Retinal pigment epithelial cell (primary cell): Measurements from ENCODE around the gene SCYGR6.

Experiments
- DNase-seq: peaks from one replicate; pipeline ENCODE4 v3.0.0-alpha.2; 2010; ENCODE audit warnings: low read depth
- H3K4me3 ChIP-seq: 2 replicates; pipeline ENCODE4 v1.5.1; 2011; ENCODE audit warnings: mild to moderate bottlenecking, low read length, control low read depth, moderate library complexity
- TF ChIP-seq, protein P1 (sequence below): conservative IDR thresholded peaks from 2 replicates; pipeline ENCODE4 v1.5.1; 2011; ENCODE audit warnings: low read depth, low read length, control low read depth, inconsistent platforms

SCYGR6 gene

DNA sequence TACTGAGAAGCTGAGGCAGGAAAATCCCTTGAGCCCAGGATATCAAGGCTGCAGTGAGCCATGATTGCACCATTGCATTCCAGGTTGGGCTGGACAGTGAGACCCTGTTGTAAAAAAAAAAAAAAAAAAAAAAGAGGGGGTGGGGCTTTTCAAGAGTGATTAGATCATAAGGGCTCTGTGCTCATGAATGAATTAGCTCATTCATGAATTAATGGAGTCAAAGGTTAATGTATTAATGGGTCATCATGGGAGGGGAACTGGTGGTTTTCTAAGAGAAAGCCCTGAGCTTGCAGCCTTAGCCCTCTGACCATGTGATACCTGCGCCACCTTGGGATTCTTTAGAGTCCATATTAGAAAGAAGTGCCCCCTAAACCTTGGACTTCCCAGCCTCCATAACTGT, 11.3 kb downstream of the SCYGR6 start:
- H3K4me3 ChIP-seq, result no peak overlapping the region
- no peak for DNase-seq
- TF ChIP-seq, protein P1, sequence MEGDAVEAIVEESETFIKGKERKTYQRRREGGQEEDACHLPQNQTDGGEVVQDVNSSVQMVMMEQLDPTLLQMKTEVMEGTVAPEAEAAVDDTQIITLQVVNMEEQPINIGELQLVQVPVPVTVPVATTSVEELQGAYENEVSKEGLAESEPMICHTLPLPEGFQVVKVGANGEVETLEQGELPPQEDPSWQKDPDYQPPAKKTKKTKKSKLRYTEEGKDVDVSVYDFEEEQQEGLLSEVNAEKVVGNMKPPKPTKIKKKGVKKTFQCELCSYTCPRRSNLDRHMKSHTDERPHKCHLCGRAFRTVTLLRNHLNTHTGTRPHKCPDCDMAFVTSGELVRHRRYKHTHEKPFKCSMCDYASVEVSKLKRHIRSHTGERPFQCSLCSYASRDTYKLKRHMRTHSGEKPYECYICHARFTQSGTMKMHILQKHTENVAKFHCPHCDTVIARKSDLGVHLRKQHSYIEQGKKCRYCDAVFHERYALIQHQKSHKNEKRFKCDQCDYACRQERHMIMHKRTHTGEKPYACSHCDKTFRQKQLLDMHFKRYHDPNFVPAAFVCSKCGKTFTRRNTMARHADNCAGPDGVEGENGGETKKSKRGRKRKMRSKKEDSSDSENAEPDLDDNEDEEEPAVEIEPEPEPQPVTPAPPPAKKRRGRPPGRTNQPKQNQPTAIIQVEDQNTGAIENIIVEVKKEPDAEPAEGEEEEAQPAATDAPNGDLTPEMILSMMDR, result no peak

DNA sequence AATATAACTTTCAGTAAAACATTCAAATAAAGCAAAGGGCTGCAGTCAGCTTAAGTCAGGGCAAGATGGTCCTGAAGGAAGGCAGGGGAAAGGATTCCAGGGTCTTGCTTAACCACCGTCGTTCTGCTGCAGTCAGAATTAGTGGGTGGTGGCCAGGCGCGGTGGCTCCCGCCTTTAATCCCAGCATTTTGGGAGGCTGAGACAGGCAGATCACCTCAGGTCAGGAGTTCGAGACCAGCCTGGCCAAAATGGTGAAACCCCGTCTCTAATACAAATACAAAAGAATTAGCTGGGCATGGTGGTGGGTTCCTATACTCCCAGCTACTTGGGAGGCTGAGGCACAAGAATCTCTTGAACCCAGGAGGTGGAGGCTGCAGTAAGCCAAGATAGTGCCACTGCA, 13.6 kb downstream of the SCYGR6 start:
- H3K4me3 ChIP-seq, result no peak overlapping the region
- TF ChIP-seq, protein P1, result no peak
- DNase-seq, result no peak

DNA sequence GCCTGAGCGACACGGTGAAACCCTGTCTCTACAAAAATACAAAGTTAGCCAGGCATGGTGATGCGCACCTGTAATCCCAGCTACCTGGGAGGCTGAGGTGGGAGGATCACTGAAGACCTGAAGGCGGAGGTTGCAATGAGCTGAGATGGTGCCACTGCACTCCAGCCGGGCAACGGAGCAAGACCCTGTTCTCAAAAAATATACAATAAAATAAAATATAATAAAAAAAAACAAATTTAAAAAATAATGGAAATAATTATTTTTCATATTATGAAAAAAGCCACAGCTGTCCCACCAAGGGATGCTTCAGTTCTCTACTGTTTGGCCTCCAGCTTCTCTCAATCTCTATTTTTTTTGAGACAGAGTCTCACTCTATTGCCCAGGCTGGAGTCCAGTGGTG, 17.2 kb downstream of the SCYGR6 start:
- H3K4me3 ChIP-seq, result no peak overlapping the region
- no peak for DNase-seq
- TF ChIP-seq, protein P1, result no peak

DNA sequence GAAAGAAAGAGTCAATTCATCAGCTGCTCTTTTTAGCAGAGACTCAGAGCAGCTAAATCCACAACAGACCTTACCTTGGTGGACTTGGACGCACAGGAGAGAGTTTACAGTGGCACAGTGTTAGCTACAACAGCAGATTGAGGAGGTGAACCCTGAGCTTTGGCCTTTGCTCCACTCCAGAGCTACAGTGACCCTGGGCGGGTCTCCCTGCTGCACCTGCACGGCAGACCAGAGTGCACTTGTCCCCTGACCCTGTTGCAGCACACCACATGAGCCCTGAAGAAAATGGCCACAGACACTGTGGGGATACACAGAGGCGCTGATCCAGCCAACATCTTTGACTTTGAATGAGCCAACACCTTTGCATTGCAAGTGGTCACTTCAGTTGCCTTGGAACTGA, 17.7 kb downstream of the SCYGR6 start:
- no peak for DNase-seq
- TF ChIP-seq, protein P1, result no peak
- H3K4me3 ChIP-seq, result no peak overlapping the region

DNA sequence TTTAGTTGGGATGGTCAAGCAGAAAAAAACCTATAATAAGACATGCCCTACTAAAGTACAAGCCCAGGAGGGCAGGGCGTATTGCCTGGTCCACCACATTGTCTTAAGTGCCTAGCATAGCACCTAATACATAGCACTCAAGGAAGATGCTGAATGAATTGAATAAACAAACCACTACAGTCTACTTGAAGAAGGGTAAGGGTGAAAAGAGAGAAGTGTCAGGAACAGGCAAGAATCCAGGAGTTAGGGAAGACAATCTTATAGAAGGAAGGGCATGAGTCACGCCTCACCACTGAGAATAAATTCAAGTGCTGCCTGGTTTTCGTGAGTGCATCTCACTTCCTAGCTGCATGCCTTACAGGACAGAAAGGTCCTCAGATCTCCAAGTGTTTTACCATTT, 20.6 kb downstream of the SCYGR6 start:
- TF ChIP-seq, protein P1, result no peak
- DNase-seq, result no peak

DNA sequence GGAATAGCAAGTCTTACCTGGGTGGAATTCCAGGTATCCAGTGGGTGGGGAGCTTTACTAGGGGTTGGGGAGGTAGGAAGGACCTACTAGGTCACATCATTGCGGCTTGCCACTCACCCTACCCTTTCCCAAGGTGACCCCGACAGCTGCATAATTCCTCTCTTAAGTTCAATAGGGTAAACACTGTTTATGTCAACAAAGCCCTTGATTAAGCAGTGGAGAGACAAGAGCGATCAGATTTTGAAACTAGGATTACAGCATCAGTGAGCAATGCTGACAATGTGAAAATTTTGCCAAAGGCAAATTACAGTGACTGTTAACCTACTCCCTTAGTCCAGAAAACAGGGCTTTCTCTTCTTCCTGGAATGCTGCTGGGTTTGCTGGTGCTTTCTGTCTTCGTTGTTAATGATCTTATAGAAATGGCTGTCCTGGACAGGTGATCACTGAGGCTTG, 21.3 kb downstream of the SCYGR6 start:
- TF ChIP-seq, protein P1, result no peak
- no peak overlapping the region for H3K4me3 ChIP-seq
- no peak for DNase-seq

More for the DNA sequence above, 20.6 kb downstream of the SCYGR6 start:
- no peak overlapping the region for H3K4me3 ChIP-seq

DNA sequence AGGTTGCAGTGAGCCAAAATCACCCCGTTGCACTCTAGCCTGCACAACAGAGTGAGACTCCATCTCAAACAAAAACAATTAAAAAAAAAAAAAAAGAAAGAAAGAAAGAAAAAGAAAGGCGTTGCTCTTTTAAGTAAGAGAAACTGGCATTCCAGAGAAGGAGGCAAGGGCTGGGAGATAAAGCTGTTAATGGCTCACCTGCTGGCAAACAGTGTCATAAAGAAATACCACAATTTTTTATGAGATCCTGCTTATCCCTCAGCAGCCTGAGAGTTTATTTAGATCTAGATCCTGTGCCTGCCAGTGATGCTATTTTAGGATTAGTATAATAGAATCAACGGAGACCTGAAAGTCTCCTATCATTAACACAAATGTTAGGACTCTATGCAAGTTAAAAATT, 23.0 kb downstream of the SCYGR6 start:
- H3K4me3 ChIP-seq, result no peak overlapping the region
- DNase-seq, result no peak
- TF ChIP-seq, protein P1, result no peak
